Smooth muscle cell (in vitro differentiated cells): Measurements from ENCODE around the gene LIMK1. TPM values are rescaled to one million over a fixed set of nuclear protein-coding genes. Genes with fewer than 3 reads are reported as not detected.

ENCODE experiments used
- DNase-seq: peaks from one replicate; lab custom pipeline; 2025; ENCODE audit not compliant: unreplicated experiment; lab: John Stamatoyannopoulos, UW
- H2AFZ ChIP-seq: fragments of 200-600 bp; sonication (generic); 2 replicates; pipeline ENCODE4 v1.6.0; 2016; ENCODE audit warnings: antibody characterized with exemption, low read depth, mild to moderate bottlenecking
- H3F3A ChIP-seq: fragments of 200-600 bp; sonication (generic); 2 replicates; pipeline ENCODE4 v1.6.0; 2017; ENCODE audit warnings: antibody characterized with exemption, low read depth
- H3K27ac ChIP-seq: fragments of 200-600 bp; sonication (generic); 2 replicates; pipeline ENCODE4 v1.5.1; 2016; ENCODE audit warnings: low read depth, mild to moderate bottlenecking
- H3K27me3 ChIP-seq: fragments of 200-600 bp; sonication (generic); 2 replicates; pipeline ENCODE4 v1.6.1; 2016; ENCODE audit warnings: low read depth, mild to moderate bottlenecking
- H3K36me3 ChIP-seq: fragments of 200-600 bp; sonication (generic); 2 replicates; pipeline ENCODE4 v1.5.1; 2016; ENCODE audit warnings: low read depth
- H3K4me1 ChIP-seq: fragments of 200-600 bp; sonication (generic); 2 replicates; pipeline ENCODE4 v1.5.1; 2016; ENCODE audit warnings: low read depth
- H3K4me2 ChIP-seq: fragments of 200-600 bp; sonication (generic); 2 replicates; pipeline ENCODE4 v1.6.0; 2016; ENCODE audit warnings: mild to moderate bottlenecking
- H3K4me3 ChIP-seq: fragments of 200-600 bp; sonication (generic); 2 replicates; pipeline ENCODE4 v1.5.1; 2016; ENCODE audit warnings: mild to moderate bottlenecking
- H3K79me2 ChIP-seq: fragments of 200-600 bp; sonication (generic); 2 replicates; pipeline ENCODE4 v1.6.0; 2016; ENCODE audit warnings: low read depth, mild to moderate bottlenecking
- H3K9ac ChIP-seq: fragments of 200-600 bp; sonication (generic); 2 replicates; pipeline ENCODE4 v1.6.0; 2016; ENCODE audit warnings: low read depth
- H3K9me3 ChIP-seq: fragments of 200-600 bp; sonication (generic); replicated peaks from 2 replicates; pipeline ENCODE4 v1.5.1; 2016; ENCODE audit warnings: low read depth
- H4K20me1 ChIP-seq: fragments of 200-600 bp; sonication (generic); 2 replicates; pipeline ENCODE4 v1.6.0; 2016; ENCODE audit warnings: low read depth
- WGBS: methylation state at CpG from one replicate; pipeline ENCODE4 v1.1.7; 2016; ENCODE audit warnings: low lambda C conversion rate; 5-methylcytosine and 5-hydroxymethylcytosine counted together
- polyA plus RNA-seq: library from polyadenylated mRNA; unstranded; fragments of >200 nt; fragmentation: Nextera tagmentation; extraction: Ambion mirVana; gene quantifications from 2 replicates; pipeline ENCODE4 v1.2.1, GENCODE V29; 2016
- total RNA-seq: library from RNA; depleted of rRNA; stranded (reverse); fragments of >200 nt; gene quantifications from 2 replicates; pipeline ENCODE4 v1.2.3, GENCODE V29; 2014
- TF ChIP-seq, protein P1 (sequence below): fragments of 200-600 bp; sonication (generic); IDR thresholded peaks from 2 replicates; pipeline ENCODE4 v1.5.1; 2017; ENCODE audit warnings: borderline replicate concordance, mild to moderate bottlenecking, antibody characterized with exemption; ENCODE audit not compliant: insufficient read depth, poor library complexity, severe bottlenecking

The LIMK1 gene
- total and polyA plus RNA-seq, 2 experiments from 2014 or later = 23.6 to 29.2 TPM

DNA sequence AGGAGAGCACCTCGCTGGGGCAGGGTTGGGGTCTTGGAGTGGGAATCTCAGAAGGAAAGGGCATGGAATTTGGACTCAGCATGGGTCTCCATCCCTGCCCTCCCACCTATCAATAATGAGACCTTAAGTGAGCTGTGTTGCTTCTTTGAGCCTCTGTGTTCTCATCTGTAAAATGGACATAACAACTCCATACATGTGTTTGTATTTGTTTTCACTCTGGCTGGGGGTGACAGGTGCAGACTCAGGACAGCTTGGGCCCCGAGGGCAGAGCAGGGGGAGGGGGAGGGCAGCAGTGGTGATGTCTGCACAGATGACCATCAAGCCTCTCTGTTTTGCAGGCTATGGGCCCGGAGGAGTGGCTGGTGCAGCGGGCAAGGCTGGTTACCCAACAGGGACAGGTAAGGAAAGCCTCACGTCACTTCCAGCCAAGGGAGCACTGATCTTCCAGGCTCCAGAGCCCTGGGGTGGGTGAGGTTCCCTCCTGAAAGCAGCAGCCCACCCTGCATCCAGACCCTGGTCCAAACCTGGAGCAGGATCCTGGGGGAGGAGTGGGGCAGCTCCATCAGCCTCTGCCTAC is 35.7 kb upstream of the LIMK1 start:
- DNase-seq = no peak
- Histone ChIP-seq H3F3A (no peaks in the 10 kb centered on the region), H3K27me3 (peaks cover 13% of the 10 kb centered on the region), H3K9me3 (no peaks in the 10 kb centered on the region), H3K4me3 (no peak overlapping the region), H2AFZ (no peak overlapping the region), H3K4me2 (no peak overlapping the region), H4K20me1 (no peaks in the 10 kb centered on the region), H3K27ac (no peak overlapping the region), H3K9ac (no peak overlapping the region), H3K36me3 (no peaks in the 10 kb centered on the region), H3K4me1 (peaks cover 14% of the 10 kb centered on the region), H3K79me2 (no peaks in the 10 kb centered on the region)
- 81% methylated on average over 5 of the region's 5 CpGs for WGBS
- TF ChIP-seq, protein P1, sequence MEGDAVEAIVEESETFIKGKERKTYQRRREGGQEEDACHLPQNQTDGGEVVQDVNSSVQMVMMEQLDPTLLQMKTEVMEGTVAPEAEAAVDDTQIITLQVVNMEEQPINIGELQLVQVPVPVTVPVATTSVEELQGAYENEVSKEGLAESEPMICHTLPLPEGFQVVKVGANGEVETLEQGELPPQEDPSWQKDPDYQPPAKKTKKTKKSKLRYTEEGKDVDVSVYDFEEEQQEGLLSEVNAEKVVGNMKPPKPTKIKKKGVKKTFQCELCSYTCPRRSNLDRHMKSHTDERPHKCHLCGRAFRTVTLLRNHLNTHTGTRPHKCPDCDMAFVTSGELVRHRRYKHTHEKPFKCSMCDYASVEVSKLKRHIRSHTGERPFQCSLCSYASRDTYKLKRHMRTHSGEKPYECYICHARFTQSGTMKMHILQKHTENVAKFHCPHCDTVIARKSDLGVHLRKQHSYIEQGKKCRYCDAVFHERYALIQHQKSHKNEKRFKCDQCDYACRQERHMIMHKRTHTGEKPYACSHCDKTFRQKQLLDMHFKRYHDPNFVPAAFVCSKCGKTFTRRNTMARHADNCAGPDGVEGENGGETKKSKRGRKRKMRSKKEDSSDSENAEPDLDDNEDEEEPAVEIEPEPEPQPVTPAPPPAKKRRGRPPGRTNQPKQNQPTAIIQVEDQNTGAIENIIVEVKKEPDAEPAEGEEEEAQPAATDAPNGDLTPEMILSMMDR = no peak

DNA sequence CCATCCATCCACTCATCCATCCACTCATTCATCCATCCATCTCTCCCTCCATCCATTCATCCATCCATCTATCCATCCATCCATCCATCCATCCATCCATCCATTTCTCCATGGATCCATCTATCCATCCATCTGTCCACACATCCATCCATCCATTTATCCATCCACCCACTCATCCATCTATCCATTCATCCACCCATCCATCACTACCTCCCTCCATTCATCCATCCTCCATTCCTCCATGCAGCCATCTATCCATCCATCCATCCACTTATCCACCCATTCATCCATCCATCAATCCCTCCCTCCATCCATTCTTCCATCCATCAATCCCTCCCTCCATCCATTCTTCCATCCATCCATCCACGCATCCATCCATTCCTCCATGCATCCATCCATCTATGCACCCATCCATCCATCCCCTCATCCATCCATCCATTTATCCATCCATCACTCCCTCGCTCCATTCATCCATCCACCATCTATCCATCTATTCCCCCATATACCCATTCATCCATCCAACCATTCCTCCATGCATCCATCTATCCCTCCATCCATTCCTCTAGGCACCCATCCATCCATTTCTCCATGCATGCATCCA is 34.5 kb upstream of the LIMK1 start:
- H4K20me1 ChIP-seq = no peaks in the 10 kb centered on the region
- 91% methylated on average over 2 of the region's 2 CpGs for WGBS

DNA sequence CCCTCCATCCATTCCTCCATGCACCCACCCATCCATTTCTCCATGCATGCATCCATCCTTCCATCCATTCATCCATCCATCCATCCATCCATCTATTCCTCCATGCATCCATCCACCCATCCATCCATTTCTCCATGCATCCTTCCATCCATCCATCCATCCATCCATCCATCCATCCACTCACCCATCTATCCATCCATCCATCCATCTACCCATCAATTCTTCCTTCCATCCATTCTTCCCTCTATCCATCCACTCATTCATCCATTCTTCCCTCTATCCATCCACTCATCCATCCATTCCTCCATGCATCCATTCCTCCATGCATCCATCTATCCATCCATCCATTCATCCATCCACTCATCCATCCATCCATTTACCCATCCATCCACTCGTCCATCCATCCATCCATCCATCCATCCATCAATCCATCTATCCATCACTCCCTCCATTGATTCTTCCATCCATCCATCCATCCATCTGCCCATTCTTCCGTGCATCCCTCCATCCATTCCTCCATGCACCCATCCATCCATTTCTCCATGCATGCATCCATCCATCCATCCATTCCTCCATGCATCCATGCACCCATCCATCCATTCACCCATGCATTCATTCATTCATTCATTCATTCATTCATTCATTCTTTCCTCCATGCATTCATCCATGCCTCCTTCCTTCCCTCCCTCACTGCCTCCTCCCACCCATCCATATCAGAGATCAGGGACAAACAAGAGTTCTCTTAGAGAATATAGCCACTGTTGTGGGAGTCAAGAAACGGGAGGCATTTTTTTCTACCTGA is 33.4 kb upstream of the LIMK1 start:
- H3K27ac ChIP-seq = no peak overlapping the region
- H2AFZ ChIP-seq = no peak overlapping the region
- H3K4me3 ChIP-seq = no peak overlapping the region
- H3K79me2 ChIP-seq = no peaks in the 10 kb centered on the region
- H3F3A ChIP-seq = no peaks in the 10 kb centered on the region
- H3K9ac ChIP-seq = no peak overlapping the region
- H3K4me2 ChIP-seq = no peak overlapping the region
- H3K4me1 ChIP-seq = no peaks in the 10 kb centered on the region
- H3K9me3 ChIP-seq = no peaks in the 10 kb centered on the region
- H4K20me1 ChIP-seq = no peaks in the 10 kb centered on the region
- TF ChIP-seq, protein P1 = no peak
- H3K36me3 ChIP-seq = no peaks in the 10 kb centered on the region
- DNase-seq = no peak
- WGBS = 90% methylated on average over 3 of the region's 3 CpGs
- H3K27me3 ChIP-seq = peaks cover 18% of the 10 kb centered on the region

More for the DNA sequence above, 34.5 kb upstream of the LIMK1 start:
- Histone ChIP-seq H3K27me3 (peaks cover 18% of the 10 kb centered on the region), H3K9ac (no peak overlapping the region), H3K79me2 (no peaks in the 10 kb centered on the region), H3K4me2 (no peak overlapping the region), H2AFZ (no peak overlapping the region), H3K9me3 (no peaks in the 10 kb centered on the region), H3K36me3 (no peaks in the 10 kb centered on the region), H3F3A (no peaks in the 10 kb centered on the region), H3K4me3 (no peak overlapping the region), H3K4me1 (peaks cover 2% of the 10 kb centered on the region), H3K27ac (no peak overlapping the region)
- DNase-seq = no peak
- TF ChIP-seq, protein P1 = no peak
